Activated T-cell treated with anti-CD3 and anti-CD28 coated beads for 4 hours (primary cell): ENCODE results near the gene TET2.

ENCODE experiments used
- DNase-seq: peaks from one replicate; pipeline ENCODE4 v3.0.0-alpha.2; 2020

Gene TET2

DNA sequence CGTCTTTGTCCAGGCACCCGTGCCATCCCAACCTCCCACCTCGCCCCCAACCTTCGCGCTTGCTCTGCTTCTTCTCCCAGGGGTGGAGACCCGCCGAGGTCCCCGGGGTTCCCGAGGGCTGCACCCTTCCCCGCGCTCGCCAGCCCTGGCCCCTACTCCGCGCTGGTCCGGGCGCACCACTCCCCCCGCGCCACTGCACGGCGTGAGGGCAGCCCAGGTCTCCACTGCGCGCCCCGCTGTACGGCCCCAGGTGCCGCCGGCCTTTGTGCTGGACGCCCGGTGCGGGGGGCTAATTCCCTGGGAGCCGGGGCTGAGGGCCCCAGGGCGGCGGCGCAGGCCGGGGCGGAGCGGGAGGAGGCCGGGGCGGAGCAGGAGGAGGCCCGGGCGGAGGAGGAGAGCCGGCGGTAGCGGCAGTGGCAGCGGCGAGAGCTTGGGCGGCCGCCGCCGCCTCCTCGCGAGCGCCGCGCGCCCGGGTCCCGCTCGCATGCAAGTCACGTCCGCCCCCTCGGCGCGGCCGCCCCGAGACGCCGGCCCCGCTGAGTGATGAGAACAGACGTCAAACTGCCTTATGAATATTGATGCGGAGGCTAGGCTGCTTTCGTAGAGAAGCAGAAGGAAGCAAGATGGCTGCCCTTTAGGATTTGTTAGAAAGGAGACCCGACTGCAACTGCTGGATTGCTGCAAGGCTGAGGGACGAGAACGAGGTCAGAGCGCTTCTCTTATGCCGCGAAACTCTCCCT, at the start of gene TET2:
Gene TET2 (plus strand): TSS at position 601 of the 740 bp plus-strand sequence. CDS start 87,067 bp downstream, outside the sequence.
- DNase-seq, result peak; percentile 70

GRCh38 chr4:105102016-105102415, 44.7 kb upstream of the TET2 start:
- DNase-seq, result no peak

DNA sequence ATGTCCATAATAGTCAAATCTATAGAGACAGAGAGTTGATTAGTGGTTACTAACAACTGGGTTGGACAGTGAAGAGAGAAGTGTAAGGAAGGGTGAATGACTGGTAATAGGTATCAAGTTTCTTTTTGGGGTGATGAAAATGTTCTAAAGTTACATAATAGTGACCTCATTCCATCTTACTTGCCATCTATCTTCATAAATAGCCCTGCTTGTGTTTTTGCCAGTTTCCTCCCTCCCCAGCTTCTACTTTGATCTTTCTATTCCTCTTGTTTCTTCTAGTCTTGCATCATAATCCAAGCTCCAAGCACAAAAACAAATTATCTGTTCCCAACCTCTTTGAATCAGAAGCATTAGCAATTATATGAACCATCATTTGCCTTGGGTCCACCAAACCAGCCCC, 40.2 kb upstream of the TET2 start:
- no peak for DNase-seq

DNA sequence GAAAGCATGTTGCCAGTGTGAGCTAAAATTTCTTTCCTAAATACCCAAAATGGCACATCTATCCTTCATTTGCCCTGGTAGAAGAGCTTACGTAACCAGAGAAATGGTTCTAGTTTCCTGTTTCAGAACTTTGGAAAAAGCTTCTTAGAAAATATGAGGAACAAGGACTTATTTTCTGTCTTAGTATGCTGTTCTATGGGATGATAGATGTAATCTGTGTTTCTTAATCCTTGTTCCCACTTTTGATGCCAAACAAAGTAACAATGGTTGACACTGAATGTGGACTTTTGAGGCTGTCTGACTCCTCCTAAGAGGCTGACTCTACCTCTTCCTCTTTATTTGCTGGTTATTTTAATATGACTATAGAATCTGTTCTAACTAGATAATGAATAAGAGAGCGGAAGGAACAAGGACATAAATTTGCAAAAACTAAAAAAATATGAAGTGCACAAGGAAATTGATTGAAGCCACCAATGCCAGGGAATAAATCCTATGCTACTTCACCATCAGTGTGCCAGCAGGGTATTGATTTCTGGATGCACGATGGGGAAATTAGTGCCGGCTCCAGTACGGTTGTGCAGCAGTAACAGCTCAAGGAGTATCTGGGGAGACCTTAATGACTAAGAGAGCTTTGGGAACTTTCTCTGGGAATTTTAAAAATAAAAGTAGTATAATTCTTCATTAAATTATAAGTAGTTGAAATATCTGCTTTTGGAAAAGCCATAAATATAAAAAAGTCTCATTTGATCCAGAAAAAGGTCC, 39.4 kb upstream of the TET2 start:
- DNase-seq, result no peak

- no peak for DNase-seq
These were observed 37.7 kb upstream of the TET2 start for GRCh38 chr4:105108971-105109370.

DNA sequence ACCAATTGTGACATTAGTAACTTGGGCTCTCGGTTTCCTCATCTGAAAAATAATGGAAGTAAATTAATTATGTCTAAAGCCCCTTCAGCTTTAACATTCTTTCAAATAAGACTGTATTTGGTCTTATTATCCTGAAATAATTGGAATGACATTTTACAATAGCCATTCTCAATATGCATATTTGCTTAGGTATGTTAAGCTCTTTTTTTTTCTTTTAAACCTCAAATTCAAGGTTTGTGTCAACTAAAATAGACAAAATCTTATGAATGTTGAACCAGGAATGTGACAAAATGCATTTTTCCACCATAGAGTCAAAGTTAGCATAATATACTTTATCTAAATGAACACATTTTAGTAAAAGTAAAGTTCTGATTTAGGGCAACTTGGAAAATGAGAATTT, 34.4 kb upstream of the TET2 start:
- DNase-seq, result no peak

DNA sequence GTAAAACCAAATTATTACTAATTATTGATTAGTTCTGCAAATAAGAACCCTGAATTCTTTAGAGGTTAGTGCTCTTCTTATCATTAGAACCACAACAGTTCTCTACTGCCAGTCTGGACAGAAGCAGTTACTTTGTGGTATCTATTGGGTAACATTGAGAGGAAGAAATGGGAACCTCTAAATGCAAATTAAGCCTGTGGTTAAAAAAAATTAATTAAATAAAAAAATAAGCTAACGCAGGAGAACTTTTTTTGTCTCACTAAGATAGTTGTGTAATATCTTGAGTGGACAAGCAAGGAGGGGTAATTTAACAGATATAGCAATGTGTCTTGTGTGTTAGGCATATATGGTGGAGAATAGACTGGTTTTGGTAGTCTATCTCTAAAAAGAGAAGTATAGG, 32.9 kb upstream of the TET2 start:
- no peak for DNase-seq

- DNase-seq, result no peak
These were observed 29.9 kb upstream of the TET2 start for GRCh38 chr4:105116616-105117319.

- no peak for DNase-seq
These were observed 27.3 kb upstream of the TET2 start for GRCh38 chr4:105119356-105119755.

DNA sequence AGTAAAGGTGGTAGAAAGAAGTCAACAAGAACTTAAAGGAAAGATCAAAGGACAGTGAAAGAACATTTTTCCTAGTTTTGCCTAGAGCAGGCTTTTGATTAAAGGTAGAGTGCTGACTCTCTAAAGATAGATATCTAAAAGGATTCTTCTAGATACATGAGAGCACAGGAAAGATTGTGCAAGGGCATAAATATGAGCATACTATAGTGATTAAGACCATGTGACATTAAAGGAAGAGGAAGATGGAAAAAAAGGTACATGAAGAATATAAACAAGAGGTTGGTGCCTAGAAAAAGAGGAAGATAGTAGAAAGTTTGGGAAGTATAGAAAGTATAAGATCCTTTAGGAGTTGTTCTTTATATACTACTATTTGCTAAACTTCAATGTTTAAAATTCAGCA, 26.1 kb upstream of the TET2 start:
- no peak for DNase-seq

GRCh38 chr4:105122350-105122749, 24.3 kb upstream of the TET2 start:
- no peak for DNase-seq

GRCh38 chr4:105126311-105127169, 20.1 kb upstream of the TET2 start:
- no peak for DNase-seq

DNA sequence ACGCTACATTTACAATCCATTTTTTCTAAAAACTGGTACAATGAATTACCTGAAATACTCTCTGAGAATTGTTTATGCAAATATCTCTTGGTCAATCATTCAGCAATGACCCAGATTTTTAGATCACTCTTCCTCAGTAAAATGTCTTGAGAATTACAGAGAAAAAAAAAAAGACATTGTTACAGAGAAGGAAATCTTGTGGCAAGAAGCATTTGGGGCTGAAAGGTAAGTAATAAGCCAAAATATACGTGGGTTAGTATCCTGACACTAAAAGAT, 19.6 kb upstream of the TET2 start:
- no peak for DNase-seq

- no peak for DNase-seq
These were observed 18.5 kb upstream of the TET2 start for GRCh38 chr4:105128208-105128607.

GRCh38 chr4:105129286-105130040, 17.2 kb upstream of the TET2 start:
- DNase-seq, result no peak

- no peak for DNase-seq
These were observed 15.7 kb upstream of the TET2 start for GRCh38 chr4:105130945-105131344.

DNA sequence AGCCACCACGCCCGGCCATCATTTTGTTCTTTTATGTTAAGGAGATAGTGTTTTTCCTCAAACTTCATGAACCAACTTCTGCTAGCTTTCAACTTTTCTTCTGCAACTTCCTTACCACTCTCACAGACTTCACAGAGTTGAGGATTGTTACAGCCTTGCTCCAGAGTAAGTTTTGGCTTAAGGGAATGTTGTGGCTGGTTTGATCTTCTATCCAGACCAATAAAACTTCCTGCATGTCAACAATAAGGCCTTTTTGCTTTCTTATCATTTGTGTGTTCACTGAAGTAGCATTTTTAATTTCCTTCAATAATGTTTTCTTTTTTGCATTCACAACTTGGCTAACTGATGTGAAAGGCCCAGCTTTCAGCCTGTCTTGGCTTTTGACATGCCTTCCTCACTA, 12.7 kb upstream of the TET2 start:
- DNase-seq, result no peak

GRCh38 chr4:105135785-105136184, 10.9 kb upstream of the TET2 start:
- no peak for DNase-seq

GRCh38 chr4:105137121-105137875, 9.4 kb upstream of the TET2 start:
- DNase-seq, result no peak

DNA sequence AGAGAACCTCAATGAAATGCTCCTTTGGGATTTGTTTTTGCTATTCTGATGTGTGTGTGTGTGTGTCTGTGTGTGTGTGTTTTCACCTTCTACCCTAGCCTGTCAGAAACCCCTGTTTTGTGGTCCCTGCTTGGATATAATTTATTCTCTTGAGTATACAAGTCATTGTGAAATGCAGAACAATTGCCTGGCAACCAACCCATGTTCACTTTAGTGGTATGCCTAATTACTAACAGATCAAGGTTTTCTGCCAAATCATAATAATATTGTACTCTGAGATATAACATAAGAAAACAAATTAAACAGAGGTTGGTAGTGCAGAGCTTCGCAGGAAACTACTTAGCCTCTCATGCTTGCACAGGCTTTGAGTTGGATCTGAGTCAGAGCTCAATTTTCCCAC, 7.0 kb upstream of the TET2 start:
- DNase-seq, result no peak

GRCh38 chr4:105140684-105141490, 5.8 kb upstream of the TET2 start:
- DNase-seq, result peak; percentile 28
